Endothelial cell of umbilical vein (primary cell): Measurements from ENCODE around the gene SLC22A3.

Experiments used
- EZH2 ChIP-seq: IDR thresholded peaks from 2 replicates; pipeline ENCODE4 v1.6.1; 2012; ENCODE audit warnings: borderline replicate concordance, low read depth, mild to moderate bottlenecking, moderate library complexity, low read length, inconsistent platforms; ENCODE audit not compliant: severe bottlenecking
- MAX ChIP-seq: IDR thresholded peaks from 2 replicates; pipeline ENCODE4 v1.6.1; 2011; ENCODE audit not compliant: insufficient read depth, insufficient read length
- POLR2A ChIP-seq: IDR thresholded peaks from 2 replicates; pipeline ENCODE4 v1.6.1; 2012; ENCODE audit warnings: low read depth, mild to moderate bottlenecking, control low read depth, low read length
- POLR2AphosphoS5 ChIP-seq: IDR thresholded peaks from 2 replicates; pipeline ENCODE4 v1.6.1; 2012; ENCODE audit warnings: low read depth, mild to moderate bottlenecking, control low read depth, low read length, moderate library complexity; ENCODE audit not compliant: insufficient read depth
- TF ChIP-seq, protein P1 (sequence below), 2 donors: IDR thresholded peaks; 1 replicate in 1 of 2; 2 replicates in 1 of 2; pipeline ENCODE4 v1.5.1; 2011; ENCODE audit warnings: low read length in 2 of 2, mild to moderate bottlenecking in 2 of 2, moderate library complexity in 2 of 2, control low read depth in 1 of 2, inconsistent platforms in 1 of 2, low read depth in 1 of 2; ENCODE audit not compliant: insufficient read depth in 1 of 2; ENCODE audit errors: extremely low read depth in 1 of 2

DNA sequence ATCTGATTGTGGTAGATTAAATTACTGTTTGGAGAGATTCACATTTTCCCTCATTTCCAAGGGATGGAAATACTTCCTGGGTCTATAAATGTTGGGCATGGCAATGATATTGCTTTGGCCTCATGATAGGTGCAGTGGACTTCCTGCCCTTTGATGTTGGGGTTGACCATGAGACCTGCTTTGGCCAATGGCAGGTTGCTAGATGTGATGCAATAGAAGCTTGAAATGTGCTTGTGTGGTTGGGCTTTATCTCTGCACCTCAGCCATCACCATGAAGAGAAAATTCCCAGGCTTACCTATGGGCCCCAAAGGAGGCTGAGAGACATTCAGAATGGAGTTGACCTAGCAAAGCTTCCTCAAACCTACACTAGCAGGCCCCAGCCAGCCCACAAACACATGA lies 69.4 kb downstream of the SLC22A3 start:
- no peak for TF ChIP-seq EZH2
- TF ChIP-seq MAX = no peak
- TF ChIP-seq, protein P1, sequence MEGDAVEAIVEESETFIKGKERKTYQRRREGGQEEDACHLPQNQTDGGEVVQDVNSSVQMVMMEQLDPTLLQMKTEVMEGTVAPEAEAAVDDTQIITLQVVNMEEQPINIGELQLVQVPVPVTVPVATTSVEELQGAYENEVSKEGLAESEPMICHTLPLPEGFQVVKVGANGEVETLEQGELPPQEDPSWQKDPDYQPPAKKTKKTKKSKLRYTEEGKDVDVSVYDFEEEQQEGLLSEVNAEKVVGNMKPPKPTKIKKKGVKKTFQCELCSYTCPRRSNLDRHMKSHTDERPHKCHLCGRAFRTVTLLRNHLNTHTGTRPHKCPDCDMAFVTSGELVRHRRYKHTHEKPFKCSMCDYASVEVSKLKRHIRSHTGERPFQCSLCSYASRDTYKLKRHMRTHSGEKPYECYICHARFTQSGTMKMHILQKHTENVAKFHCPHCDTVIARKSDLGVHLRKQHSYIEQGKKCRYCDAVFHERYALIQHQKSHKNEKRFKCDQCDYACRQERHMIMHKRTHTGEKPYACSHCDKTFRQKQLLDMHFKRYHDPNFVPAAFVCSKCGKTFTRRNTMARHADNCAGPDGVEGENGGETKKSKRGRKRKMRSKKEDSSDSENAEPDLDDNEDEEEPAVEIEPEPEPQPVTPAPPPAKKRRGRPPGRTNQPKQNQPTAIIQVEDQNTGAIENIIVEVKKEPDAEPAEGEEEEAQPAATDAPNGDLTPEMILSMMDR (IDR thresholded peaks at IDR 0.05; ENCODE audit: extremely low read depth in 1 of 2, insufficient read depth in 1 of 2, low read depth in 1 of 2, low read length in 2 of 2) = no peak
- no peak for TF ChIP-seq POLR2AphosphoS5
- no peak for TF ChIP-seq POLR2A
